Measurements from ENCODE around the gene FAM210A.

The FAM210A gene

DNA sequence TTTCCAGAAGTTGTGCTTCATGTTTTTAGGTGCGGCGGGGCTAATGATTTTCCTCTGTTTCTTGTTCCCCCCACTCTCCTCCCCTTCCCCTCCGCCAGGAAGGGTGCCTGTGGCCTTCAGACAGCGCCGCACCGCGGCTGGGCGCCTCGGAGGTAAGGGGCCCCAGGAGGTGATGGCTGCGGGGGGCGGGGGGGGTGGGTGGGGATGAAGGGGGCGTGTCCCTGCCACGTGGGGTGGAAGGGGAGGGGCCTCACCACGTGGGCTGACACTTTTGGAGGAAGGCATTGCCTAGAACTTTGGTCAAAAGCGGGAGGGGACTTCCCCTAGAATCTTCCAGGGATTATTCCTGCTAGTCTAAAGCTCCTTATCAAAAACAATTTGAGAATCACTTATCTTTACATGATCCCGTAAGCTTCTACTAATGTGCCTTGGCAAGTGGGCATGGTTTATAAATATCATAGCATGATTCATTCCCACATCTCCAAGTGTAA is 83.1 kb downstream of the FAM210A start:
- Histone ChIP-seq H3K36me3 (peaks cover 12% of the 10 kb centered on the region), H3K4me1 (ENCODE audit: control insufficient read depth in 1 of 2, insufficient read depth in 1 of 2, low read depth in 1 of 2, low read length in 1 of 2) (peaks cover 0 to 10% of the 10 kb centered on the region in 2 experiments), H3K9me3 (no peaks in the 10 kb centered on the region), H3K4me3 (ENCODE audit: low read depth in 1 of 2, low read length in 1 of 2) (no peak overlapping the region), H3K27me3 (peaks cover 50% of the 10 kb centered on the region), H3K27ac (no peak overlapping the region)
- no peak for TF ChIP-seq CTCF (IDR thresholded peaks at IDR 0.05)

DNA sequence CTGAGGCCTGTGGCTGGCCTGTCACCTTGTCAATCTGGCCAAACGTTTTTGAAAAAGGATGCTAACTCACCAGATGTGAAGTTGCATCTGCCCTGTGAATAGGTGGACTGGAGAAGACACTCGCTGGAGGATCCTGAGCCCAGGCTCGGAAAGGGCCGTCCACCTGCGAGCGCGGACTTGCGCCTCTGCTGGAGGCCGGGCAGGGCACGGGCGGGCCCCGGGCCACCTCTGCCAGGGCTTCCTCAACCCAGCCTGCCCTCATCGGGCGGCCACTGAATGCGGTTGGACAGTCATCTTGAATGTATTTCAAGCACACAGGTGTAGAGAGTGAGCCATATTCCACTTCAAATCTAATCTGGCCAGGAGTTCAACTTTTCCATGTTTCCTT is 83.9 kb downstream of the FAM210A start:
- no peak for TF ChIP-seq CTCF (IDR thresholded peaks at IDR 0.05)
- Histone ChIP-seq H3K36me3 (peaks cover 12% of the 10 kb centered on the region), H3K9me3 (no peaks in the 10 kb centered on the region), H3K27ac (no peak overlapping the region), H3K4me3 (ENCODE audit: low read depth in 1 of 2, low read length in 1 of 2) (no peak overlapping the region), H3K4me1 (ENCODE audit: control insufficient read depth in 1 of 2, insufficient read depth in 1 of 2, low read depth in 1 of 2, low read length in 1 of 2) (peaks cover 0 to 10% of the 10 kb centered on the region in 2 experiments), H3K27me3 (peaks cover 50% of the 10 kb centered on the region)

GRCh38 chr18:13641551-13642439 is 84.6 kb downstream of the FAM210A start:
- Histone ChIP-seq H3K36me3 (peaks cover 12% of the 10 kb centered on the region), H3K4me1 (ENCODE audit: control insufficient read depth in 1 of 2, insufficient read depth in 1 of 2, low read depth in 1 of 2, low read length in 1 of 2) (peaks cover 0 to 10% of the 10 kb centered on the region in 2 experiments), H3K27ac (no peak overlapping the region), H3K9me3 (no peaks in the 10 kb centered on the region), H3K4me3 (ENCODE audit: low read depth in 1 of 2, low read length in 1 of 2) (no peak overlapping the region), H3K27me3 (peaks cover 50% of the 10 kb centered on the region)
- TF ChIP-seq CTCF (IDR thresholded peaks at IDR 0.05), result no peak

- no peak for TF ChIP-seq CTCF (IDR thresholded peaks at IDR 0.05)
- H3K9me3 ChIP-seq, result no peaks in the 10 kb centered on the region
- no peak overlapping the region for H3K27ac ChIP-seq
- H3K4me1 ChIP-seq (ENCODE audit: control insufficient read depth in 1 of 2, insufficient read depth in 1 of 2, low read depth in 1 of 2, low read length in 1 of 2), result peaks cover 0 to 10% of the 10 kb centered on the region in 2 experiments
- H3K4me3 ChIP-seq (ENCODE audit: low read depth in 1 of 2, low read length in 1 of 2), result no peak overlapping the region
- peaks cover 5% of the 10 kb centered on the region for H3K36me3 ChIP-seq
- peaks cover 50% of the 10 kb centered on the region for H3K27me3 ChIP-seq
Observed at GRCh38 chr18:13640266-13640860, 86.0 kb downstream of the FAM210A start.

DNA sequence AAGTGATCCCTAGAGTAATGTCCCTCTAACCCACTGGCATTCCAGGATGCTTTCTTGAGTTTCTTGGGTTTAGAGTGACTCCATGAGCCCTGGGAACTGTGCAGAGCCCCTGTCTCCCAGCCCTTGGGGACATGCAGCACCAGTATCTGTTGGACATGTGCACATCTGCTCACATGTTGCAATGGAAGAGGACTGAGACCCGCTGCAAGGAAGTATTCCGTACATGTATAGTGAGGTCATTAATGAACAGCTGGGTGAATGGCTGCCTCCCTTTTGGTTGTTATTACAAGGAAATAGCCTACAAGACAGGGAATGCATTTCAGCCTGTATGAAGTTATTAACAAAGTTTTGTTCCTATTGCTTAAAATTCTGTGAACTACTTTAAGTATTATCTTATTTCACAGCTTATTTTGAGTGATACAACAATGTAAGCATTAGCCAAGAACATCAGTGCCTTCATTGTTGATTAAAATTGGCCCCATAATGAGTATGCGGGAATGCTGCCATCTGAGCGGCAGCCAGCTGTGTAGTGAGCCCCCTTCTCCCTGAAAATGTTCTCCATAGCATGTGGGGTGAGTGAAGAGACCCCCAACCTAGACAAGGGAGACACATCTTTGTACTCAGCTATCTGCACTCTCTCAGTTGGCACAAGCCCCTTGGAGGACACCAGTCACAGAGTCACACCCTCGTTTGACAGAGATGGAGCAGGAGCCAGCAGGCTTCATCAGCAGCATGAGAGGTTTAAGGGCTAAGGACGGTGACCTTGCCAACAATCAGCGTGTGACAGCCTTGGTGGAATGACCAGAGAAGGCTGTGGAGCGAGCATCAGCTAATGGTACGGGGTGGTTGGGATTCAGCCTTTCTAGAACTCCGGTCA is 87.4 kb downstream of the FAM210A start:
- Histone ChIP-seq H3K9me3 (no peaks in the 10 kb centered on the region), H3K27me3 (peaks cover 50% of the 10 kb centered on the region), H3K4me1 (ENCODE audit: control insufficient read depth in 1 of 2, insufficient read depth in 1 of 2, low read depth in 1 of 2, low read length in 1 of 2) (peaks cover 0 to 10% of the 10 kb centered on the region in 2 experiments), H3K27ac (no peak overlapping the region), H3K36me3 (no peaks in the 10 kb centered on the region), H3K4me3 (ENCODE audit: low read depth in 1 of 2, low read length in 1 of 2) (no peak overlapping the region)
- TF ChIP-seq CTCF (IDR thresholded peaks at IDR 0.05), result no peak
